Inflammatory macrophage treated with lipopolysaccharide for 1 hour (primary cell): ENCODE results near the gene CCL5.
A peak's percentile ranks its signal among the peaks of the same experiment; 100 is the strongest.

Experiments used
- DNase-seq, 2 donors: peaks; one replicate each; pipeline ENCODE4 v3.0.0-alpha.2; 2020 to 2022

Gene CCL5

GRCh38 chr17:35867574-35867973, 12.6 kb downstream of the CCL5 start:
- no peak for DNase-seq

GRCh38 chr17:35866341-35866950, 13.7 kb downstream of the CCL5 start:
- DNase-seq = no peak

- no peak for DNase-seq
Observed at GRCh38 chr17:35865412-35866340, 14.5 kb downstream of the CCL5 start.

GRCh38 chr17:35864853-35865252, 15.3 kb downstream of the CCL5 start:
- DNase-seq = no peak

- no peak for DNase-seq
Observed at GRCh38 chr17:35856603-35857002, 23.6 kb downstream of the CCL5 start.

GRCh38 chr17:35855965-35856364, 24.2 kb downstream of the CCL5 start:
- DNase-seq = no peak

- peak; percentile 61 to 82 for DNase-seq
Observed at GRCh38 chr17:35849469-35850348, 30.5 kb downstream of the CCL5 start.

GRCh38 chr17:35847633-35848373, 32.4 kb downstream of the CCL5 start:
- no peak for DNase-seq

- DNase-seq = no peak
Observed at GRCh38 chr17:35847006-35847405, 33.2 kb downstream of the CCL5 start.

- no peak for DNase-seq
Observed at GRCh38 chr17:35846055-35846809, 33.9 kb downstream of the CCL5 start.

GRCh38 chr17:35844547-35844946, 35.6 kb downstream of the CCL5 start:
- no peak for DNase-seq

GRCh38 chr17:35843698-35844097, 36.5 kb downstream of the CCL5 start:
- no peak for DNase-seq

GRCh38 chr17:35842239-35842638, 37.9 kb downstream of the CCL5 start:
- no peak for DNase-seq

GRCh38 chr17:35841505-35841904, 38.7 kb downstream of the CCL5 start:
- peak in 1 of 2 donors; percentile 33 for DNase-seq

- no peak for DNase-seq
Observed at GRCh38 chr17:35841101-35841500, 39.1 kb downstream of the CCL5 start.

GRCh38 chr17:35825206-35825605, 55.0 kb downstream of the CCL5 start:
- DNase-seq = no peak
